ENCODE results near the gene CFAP210.

The CFAP210 gene

GRCh38 chr2:169670937-169671336 is 23.3 kb downstream of the CFAP210 start:
- H3K4me3 ChIP-seq (ENCODE audit: low read length), result no peak overlapping the region
- TF ChIP-seq ZNF274 (IDR thresholded peaks at IDR 0.05; ENCODE audit: low read depth, low read length), result no peak

- no peak overlapping the region for H3K4me3 ChIP-seq (ENCODE audit: low read length)
- TF ChIP-seq ZNF274 (IDR thresholded peaks at IDR 0.05; ENCODE audit: low read depth, low read length), result no peak
These were observed 24.0 kb downstream of the CFAP210 start for GRCh38 chr2:169670215-169670651.

- H3K4me3 ChIP-seq (ENCODE audit: low read length), result no peak overlapping the region
- no peak for TF ChIP-seq ZNF274 (IDR thresholded peaks at IDR 0.05; ENCODE audit: low read depth, low read length)
These were observed 26.6 kb downstream of the CFAP210 start for GRCh38 chr2:169667583-169667982.

- no peak for TF ChIP-seq ZNF274 (IDR thresholded peaks at IDR 0.05; ENCODE audit: low read depth, low read length)
- H3K4me3 ChIP-seq (ENCODE audit: low read length), result no peak overlapping the region
These were observed 29.0 kb downstream of the CFAP210 start for GRCh38 chr2:169664978-169665930.

GRCh38 chr2:169664600-169664977 is 29.6 kb downstream of the CFAP210 start:
- TF ChIP-seq ZNF274 (IDR thresholded peaks at IDR 0.05; ENCODE audit: low read depth, low read length), result no peak
- no peak overlapping the region for H3K4me3 ChIP-seq (ENCODE audit: low read length)

GRCh38 chr2:169663247-169663646 is 31.0 kb downstream of the CFAP210 start:
- TF ChIP-seq ZNF274 (IDR thresholded peaks at IDR 0.05; ENCODE audit: low read depth, low read length), result no peak
- H3K4me3 ChIP-seq (ENCODE audit: low read length), result no peak overlapping the region

GRCh38 chr2:169662744-169663143 is 31.5 kb downstream of the CFAP210 start:
- H3K4me3 ChIP-seq (ENCODE audit: low read length), result no peak overlapping the region
- TF ChIP-seq ZNF274 (IDR thresholded peaks at IDR 0.05; ENCODE audit: low read depth, low read length), result no peak

- TF ChIP-seq ZNF274 (IDR thresholded peaks at IDR 0.05; ENCODE audit: low read depth, low read length), result no peak
- H3K4me3 ChIP-seq (ENCODE audit: low read length), result no peak overlapping the region
These were observed 32.9 kb downstream of the CFAP210 start for GRCh38 chr2:169661265-169661664.

- TF ChIP-seq ZNF274 (IDR thresholded peaks at IDR 0.05; ENCODE audit: low read depth, low read length), result no peak
- H3K4me3 ChIP-seq (ENCODE audit: low read length), result no peak overlapping the region
These were observed 34.9 kb downstream of the CFAP210 start for GRCh38 chr2:169659320-169659719.

- TF ChIP-seq ZNF274 (IDR thresholded peaks at IDR 0.05; ENCODE audit: low read depth, low read length), result no peak
These were observed 35.3 kb downstream of the CFAP210 start for GRCh38 chr2:169658877-169659276.

GRCh38 chr2:169656164-169656563 is 38.0 kb downstream of the CFAP210 start:
- H3K4me3 ChIP-seq (ENCODE audit: low read length), result no peak overlapping the region
- no peak for TF ChIP-seq ZNF274 (IDR thresholded peaks at IDR 0.05; ENCODE audit: low read depth, low read length)

More at GRCh38 chr2:169658877-169659276, 35.3 kb downstream of the CFAP210 start:
- no peak overlapping the region for H3K4me3 ChIP-seq (ENCODE audit: low read length)

GRCh38 chr2:169653636-169654035 is 40.6 kb downstream of the CFAP210 start:
- H3K4me3 ChIP-seq (ENCODE audit: low read length), result no peak overlapping the region
- TF ChIP-seq ZNF274 (IDR thresholded peaks at IDR 0.05; ENCODE audit: low read depth, low read length), result no peak

GRCh38 chr2:169649278-169649677 is 44.9 kb downstream of the CFAP210 start:
- H3K4me3 ChIP-seq (ENCODE audit: low read length), result no peak overlapping the region
- no peak for TF ChIP-seq ZNF274 (IDR thresholded peaks at IDR 0.05; ENCODE audit: low read depth, low read length)

- no peak for TF ChIP-seq ZNF274 (IDR thresholded peaks at IDR 0.05; ENCODE audit: low read depth, low read length)
- H3K4me3 ChIP-seq (ENCODE audit: low read length), result no peak overlapping the region
These were observed 46.7 kb downstream of the CFAP210 start for GRCh38 chr2:169647496-169647895.

- H3K4me3 ChIP-seq (ENCODE audit: low read length), result no peak overlapping the region
- no peak for TF ChIP-seq ZNF274 (IDR thresholded peaks at IDR 0.05; ENCODE audit: low read depth, low read length)
These were observed 50.0 kb downstream of the CFAP210 start for GRCh38 chr2:169644173-169644572.

Data from GM08714 (cell line).